ENCODE measurements around the gene SPPL2B. TPM values are rescaled to one million over a fixed set of nuclear protein-coding genes. Genes with fewer than 3 reads are reported as not detected.

SPPL2B gene
- total RNA-seq, 1 donor from 2014 or later: 36.1 TPM

- H3K27me3 ChIP-seq (ENCODE audit: control insufficient read depth, insufficient read depth, low read length): no peaks in the 10 kb centered on the region
- no peak for TF ChIP-seq CTCF (IDR thresholded peaks at IDR 0.05; ENCODE audit: insufficient read depth, low read length, poor library complexity, severe bottlenecking)
- H3K36me3 ChIP-seq (ENCODE audit: control insufficient read depth, insufficient read depth, low read length): no peaks in the 10 kb centered on the region
- no peak for DNase-seq (ENCODE audit: low read depth)
- no peak overlapping the region for H3K4me3 ChIP-seq (ENCODE audit: low read depth, low read length)
Observed at GRCh38 chr19:2351591-2351990, 23.1 kb downstream of the SPPL2B start.

GRCh38 chr19:2352121-2352520 lies 23.6 kb downstream of the SPPL2B start:
- H3K4me3 ChIP-seq (ENCODE audit: low read depth, low read length): no peak overlapping the region
- no peaks in the 10 kb centered on the region for H3K27me3 ChIP-seq (ENCODE audit: control insufficient read depth, insufficient read depth, low read length)
- no peak for TF ChIP-seq CTCF (IDR thresholded peaks at IDR 0.05; ENCODE audit: insufficient read depth, low read length, poor library complexity, severe bottlenecking)
- no peaks in the 10 kb centered on the region for H3K36me3 ChIP-seq (ENCODE audit: control insufficient read depth, insufficient read depth, low read length)
- DNase-seq (ENCODE audit: low read depth): no peak

- no peak overlapping the region for H3K4me3 ChIP-seq (ENCODE audit: low read depth, low read length)
- no peak for TF ChIP-seq CTCF (IDR thresholded peaks at IDR 0.05; ENCODE audit: insufficient read depth, low read length, poor library complexity, severe bottlenecking)
- H3K36me3 ChIP-seq (ENCODE audit: control insufficient read depth, insufficient read depth, low read length): no peaks in the 10 kb centered on the region
- no peak for DNase-seq (ENCODE audit: low read depth)
- H3K27me3 ChIP-seq (ENCODE audit: control insufficient read depth, insufficient read depth, low read length): peaks cover 3% of the 10 kb centered on the region
Observed at GRCh38 chr19:2353159-2353886, 24.8 kb downstream of the SPPL2B start.

GRCh38 chr19:2353887-2354592 lies 25.6 kb downstream of the SPPL2B start:
- Histone ChIP-seq H3K4me3 (ENCODE audit: low read depth, low read length) (no peak overlapping the region), H3K36me3 (ENCODE audit: control insufficient read depth, insufficient read depth, low read length) (no peaks in the 10 kb centered on the region), H3K27me3 (ENCODE audit: control insufficient read depth, insufficient read depth, low read length) (peaks cover 10% of the 10 kb centered on the region)
- no peak for TF ChIP-seq CTCF (IDR thresholded peaks at IDR 0.05; ENCODE audit: insufficient read depth, low read length, poor library complexity, severe bottlenecking)
- no peak for DNase-seq (ENCODE audit: low read depth)

GRCh38 chr19:2354670-2355069 lies 26.2 kb downstream of the SPPL2B start:
- no peaks in the 10 kb centered on the region for H3K36me3 ChIP-seq (ENCODE audit: control insufficient read depth, insufficient read depth, low read length)
- peaks cover 15% of the 10 kb centered on the region for H3K27me3 ChIP-seq (ENCODE audit: control insufficient read depth, insufficient read depth, low read length)
- H3K4me3 ChIP-seq (ENCODE audit: low read depth, low read length): no peak overlapping the region
- no peak for TF ChIP-seq CTCF (IDR thresholded peaks at IDR 0.05; ENCODE audit: insufficient read depth, low read length, poor library complexity, severe bottlenecking)
- DNase-seq (ENCODE audit: low read depth): no peak

Measured in kidney epithelial cell (primary cell).